Measurements from ENCODE around the gene DNAJC10.
"Not testable (repeated sequence)": the region's sequence is repeated elsewhere in the genome, so short reads cannot be mapped to it uniquely, and the experiment has no call there.

The DNAJC10 gene, protein sequence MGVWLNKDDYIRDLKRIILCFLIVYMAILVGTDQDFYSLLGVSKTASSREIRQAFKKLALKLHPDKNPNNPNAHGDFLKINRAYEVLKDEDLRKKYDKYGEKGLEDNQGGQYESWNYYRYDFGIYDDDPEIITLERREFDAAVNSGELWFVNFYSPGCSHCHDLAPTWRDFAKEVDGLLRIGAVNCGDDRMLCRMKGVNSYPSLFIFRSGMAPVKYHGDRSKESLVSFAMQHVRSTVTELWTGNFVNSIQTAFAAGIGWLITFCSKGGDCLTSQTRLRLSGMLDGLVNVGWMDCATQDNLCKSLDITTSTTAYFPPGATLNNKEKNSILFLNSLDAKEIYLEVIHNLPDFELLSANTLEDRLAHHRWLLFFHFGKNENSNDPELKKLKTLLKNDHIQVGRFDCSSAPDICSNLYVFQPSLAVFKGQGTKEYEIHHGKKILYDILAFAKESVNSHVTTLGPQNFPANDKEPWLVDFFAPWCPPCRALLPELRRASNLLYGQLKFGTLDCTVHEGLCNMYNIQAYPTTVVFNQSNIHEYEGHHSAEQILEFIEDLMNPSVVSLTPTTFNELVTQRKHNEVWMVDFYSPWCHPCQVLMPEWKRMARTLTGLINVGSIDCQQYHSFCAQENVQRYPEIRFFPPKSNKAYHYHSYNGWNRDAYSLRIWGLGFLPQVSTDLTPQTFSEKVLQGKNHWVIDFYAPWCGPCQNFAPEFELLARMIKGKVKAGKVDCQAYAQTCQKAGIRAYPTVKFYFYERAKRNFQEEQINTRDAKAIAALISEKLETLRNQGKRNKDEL

DNA sequence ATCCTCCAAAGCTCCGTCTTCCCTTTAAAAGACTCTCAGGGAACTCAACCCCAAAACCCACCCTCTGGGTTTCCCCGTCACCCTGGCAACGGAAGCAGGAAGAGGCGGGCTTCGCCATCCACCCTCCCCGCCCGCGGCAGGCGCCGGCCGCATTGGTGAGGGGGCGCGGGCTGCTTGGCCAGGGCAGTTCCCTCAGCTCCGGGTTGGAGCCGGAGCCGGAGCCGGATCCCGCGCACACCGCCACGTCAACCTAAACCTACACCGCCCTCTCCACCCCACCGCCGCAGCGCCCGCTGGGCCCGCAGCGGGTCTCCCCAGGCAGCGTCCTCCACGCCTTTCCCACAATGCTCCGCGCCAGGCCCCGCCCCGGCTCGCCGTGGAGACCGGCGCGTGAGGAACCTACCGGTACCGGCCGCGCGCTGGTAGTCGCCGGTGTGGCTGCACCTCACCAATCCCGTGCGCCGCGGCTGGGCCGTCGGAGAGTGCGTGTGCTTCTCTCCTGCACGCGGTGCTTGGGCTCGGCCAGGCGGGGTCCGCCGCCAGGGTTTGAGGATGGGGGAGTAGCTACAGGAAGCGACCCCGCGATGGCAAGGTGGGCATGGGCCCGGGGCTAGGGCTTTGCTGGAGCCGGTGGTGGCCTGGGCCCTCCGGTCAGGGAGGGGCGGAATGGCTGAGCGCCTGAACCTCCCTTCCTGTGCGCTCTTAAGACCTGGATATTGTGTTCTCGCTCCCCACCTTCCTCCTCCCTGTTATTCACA lies at the start of gene DNAJC10:
Gene DNAJC10 (plus strand): TSS at position 366 of the 758 bp plus-strand sequence. CDS start 1,830 bp downstream, outside the sequence.
- DNase-seq, result peak; percentile 52 to 96 (median 89)

DNA sequence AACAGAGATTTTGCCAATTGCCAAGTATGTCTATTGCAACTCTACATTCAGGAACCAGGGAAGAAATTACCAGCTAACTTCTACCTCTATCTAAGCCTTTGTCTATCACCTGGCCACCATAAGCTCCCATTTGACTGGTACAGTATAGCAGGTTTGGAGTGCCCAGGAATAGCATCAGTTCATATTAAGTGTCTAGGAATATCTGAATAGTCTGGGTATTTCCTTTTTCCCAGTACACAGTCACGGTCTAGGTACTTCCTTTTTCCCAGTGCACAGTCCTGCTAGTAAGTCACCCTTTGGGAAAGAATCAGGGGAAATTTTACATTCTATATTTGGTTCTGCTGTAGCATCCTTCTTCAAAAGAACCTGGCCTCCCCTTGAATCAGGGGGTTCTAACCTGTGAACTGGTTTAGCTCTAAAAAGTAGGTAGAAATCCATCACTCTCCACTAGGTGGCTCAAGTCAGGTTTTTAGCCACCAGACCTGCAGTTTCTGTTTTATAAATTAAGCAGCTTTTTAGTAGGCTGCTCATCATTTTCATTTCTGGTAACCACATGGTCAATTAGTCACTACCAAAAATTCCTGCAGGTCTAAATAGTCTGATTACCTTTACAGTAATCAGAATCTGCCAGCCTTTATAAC lies 49.3 kb upstream of the DNAJC10 start:
- no peak for DNase-seq

DNA sequence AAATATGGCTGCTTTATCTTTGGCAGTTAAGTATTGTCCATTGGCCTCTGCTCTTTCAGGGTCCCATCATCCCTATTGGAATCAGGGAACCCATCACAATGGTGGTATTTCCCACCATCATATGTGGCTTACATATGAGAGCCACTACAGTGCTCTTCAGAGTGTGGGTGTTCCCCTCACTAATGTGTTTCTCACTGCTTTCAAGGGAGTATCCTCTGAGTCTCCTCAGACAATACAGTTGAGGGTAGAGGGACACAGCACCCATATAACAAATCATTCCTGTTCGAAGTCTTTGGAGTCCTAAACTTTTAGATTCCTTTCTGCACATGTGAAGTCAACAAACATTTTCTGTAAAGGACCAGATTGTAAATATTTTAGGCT lies 48.8 kb upstream of the DNAJC10 start:
- no peak for DNase-seq

DNA sequence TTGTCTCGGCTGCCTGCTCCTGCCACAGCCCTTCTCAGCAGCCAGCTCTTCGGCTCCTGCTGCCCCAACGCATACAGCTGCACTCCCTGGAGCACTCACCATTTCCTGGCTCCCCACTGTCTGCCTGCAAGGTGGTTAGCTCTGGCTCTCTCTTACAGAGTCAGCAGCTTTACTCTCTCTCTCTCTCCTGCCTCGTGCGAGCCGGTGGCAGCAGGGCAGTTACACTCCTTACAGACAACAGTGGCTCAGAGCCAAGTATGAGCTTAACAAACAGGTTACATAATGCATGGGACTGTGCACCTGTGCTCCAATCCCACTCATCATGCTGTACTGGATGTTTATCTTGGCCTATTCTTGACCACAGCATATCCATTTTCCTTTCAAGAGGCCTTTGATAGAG lies 47.4 kb upstream of the DNAJC10 start:
- no peak for DNase-seq

DNA sequence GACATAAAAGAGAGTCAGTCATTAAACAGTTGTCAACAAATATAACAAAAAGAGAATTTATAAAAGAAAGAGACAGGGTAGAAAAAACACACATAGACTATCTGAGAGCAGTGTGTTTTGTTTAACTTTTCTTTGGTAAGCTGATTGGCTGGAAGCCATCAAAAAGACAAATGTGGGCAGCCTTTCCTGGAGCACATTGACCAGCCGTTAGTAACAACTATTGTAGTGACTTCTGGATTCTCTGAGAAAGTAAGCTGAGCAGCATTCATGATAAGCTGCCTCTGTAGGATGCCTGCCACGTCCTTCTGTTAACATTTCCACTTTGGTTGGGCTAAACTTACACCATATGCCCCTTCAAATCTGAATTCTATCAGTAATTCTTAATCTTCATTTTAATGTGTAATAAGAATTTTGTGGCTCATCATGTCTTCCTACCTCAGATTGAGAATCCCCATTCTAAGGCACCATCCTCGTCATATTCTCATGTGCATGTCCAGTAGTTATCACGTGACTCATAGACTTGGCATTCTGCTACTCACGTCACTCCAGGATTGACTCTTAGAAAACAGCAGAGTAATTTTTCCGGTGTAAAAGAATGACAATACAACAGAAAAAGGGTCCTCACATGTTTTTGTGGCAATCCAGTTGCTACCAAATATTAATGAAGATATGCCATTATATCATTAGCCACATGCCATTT lies 43.4 kb upstream of the DNAJC10 start:
- DNase-seq, result no peak

DNA sequence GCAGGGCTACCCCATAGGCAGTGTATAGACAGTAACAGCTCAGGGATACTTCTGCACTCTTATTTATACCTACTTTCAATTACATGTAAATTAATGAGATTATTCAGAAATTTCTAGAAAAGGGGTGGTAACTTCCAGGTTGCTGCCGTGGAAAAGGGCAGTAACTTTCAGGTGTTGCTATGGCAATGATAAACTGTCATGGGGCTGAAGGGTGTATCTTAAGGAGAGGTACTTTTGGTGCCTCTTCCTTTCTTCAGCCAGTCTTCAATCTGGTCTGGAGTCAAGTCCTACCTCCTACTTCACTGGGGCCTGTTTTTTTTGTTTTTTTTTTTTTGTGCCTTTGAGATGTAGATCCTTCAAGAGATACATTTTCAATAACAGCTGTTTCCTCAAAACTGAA lies 35.2 kb upstream of the DNAJC10 start:
- no peak for DNase-seq

DNA sequence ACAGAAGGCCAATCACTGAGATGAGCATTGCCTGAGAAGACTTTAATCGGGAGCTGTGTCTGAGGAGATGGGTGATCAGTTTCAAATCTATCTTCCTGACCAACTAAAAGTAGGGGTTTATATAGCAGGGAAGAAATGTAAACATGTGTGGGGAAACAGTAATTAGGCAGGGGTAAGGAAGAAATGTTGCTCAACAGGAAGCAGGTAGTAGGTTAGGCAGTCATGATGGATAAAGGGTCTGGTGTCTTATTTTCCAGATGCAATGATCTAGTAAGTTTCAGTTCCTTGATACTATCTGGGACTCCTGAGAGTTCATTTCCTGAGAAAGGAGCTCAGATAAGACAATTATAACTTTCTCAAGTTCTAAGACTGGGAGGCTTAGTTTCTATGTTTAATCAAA lies 33.8 kb upstream of the DNAJC10 start:
- no peak for DNase-seq

DNA sequence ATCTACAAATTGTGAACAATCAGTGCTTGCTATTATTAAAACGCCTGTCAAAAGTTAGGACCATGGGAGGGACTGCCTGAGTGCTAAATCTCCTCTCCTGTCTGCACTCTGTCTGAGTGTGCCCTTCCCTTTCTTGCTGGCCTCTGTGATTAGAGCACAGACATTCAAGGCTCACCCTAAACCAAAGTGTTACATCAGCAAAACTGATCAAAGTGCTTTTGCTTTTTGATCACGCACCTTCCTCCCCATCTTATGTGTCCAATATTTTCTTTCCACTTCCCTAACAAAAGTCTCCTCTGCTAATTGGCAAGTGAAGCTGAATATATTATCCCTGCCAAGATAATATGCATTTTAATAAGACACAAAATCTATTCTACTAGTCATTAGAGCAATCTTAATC lies 30.5 kb upstream of the DNAJC10 start:
- no peak for DNase-seq

DNA sequence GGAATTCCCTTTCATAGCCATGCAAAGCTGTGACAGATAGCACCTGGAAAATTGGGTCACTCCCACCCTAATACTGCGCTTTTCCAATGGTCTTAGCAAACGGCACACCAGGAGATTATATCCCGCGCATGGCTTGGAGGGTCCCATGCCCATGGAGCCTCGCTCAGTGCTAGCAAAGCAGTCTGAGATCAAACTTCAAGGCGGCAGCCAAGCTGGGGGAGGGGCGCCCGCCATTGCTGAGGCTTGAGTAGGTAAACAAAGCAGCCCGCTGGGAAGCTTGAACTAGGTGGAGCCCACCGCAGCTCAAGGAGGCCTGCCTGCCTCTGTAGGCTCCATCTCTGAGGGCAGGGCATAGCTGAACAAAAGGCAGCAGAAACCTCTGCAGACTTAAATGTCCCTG lies 29.3 kb upstream of the DNAJC10 start:
- DNase-seq, result not testable (repeated sequence)

DNA sequence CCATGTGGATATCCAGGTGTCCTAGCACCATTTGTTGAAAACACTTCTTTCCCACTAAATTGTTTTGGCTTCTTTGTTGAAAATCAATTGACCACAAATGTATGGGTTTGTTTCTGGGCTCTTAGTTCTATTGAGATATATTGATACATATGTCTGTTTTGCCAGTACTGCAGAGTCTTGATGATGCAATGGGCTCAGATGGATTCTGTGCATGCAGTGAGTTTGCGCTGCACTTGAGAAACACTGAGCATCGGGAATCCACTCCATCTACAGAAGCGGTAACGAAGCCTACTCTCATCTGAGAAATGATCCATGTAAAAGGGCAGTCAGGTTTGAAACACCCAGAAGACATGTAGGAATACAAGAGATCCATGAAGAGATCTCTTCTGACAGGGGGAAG lies 21.9 kb upstream of the DNAJC10 start:
- no peak for DNase-seq

DNA sequence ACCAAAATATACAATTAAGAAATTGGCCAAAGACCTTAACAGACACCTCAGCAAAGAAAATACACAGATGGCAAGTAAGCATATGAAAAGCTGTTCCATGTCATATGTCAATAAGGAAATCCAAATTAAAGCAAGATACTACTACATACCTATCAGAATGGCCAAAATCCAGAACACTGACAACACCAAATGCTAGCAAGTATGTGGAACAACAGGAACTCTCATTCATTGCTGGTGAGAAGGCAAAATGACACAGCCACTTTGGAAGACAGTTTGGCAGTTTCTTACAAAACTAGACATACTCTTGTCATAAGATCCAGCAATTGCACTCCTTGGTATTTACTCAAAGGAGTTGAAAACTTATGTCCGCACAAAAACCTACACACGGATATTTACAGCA lies 20.3 kb upstream of the DNAJC10 start:
- DNase-seq, result no peak

DNA sequence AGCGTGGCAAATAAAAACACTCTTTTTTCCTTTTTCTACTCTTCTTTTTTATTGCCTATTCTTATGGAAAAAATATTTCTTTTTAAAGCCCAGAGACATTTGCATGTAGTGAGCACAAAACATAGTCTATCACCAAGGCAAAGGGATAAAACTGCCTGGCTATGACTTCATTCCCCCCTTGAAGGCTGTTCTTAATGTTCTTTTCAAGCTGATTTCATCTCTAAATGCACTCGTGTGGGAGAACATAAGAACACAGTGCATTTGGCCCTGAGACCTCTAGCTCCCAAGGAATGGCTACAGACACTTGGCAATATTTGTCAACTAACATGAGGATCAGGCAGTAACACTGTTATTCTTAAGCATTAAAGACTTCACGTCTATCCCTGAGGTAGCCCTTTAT lies 17.4 kb upstream of the DNAJC10 start:
- no peak for DNase-seq

DNA sequence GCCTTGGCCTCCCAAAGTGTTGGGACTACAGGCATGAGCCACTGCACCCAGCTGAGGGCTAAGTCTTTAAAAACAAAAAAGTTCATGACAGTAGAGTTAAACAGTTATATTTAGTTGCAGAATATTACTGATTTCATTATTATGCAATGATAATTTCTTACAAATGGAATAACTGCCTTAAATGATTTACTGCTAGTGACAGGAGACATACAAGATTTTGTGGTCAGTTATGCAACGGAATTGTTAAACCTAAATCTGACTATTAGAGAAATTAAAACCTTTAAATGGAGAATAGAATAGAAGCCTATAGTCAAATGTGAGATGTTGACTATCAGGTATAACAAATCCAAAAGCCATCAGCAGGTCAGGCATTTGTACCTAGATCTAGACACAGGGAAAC lies 10.3 kb upstream of the DNAJC10 start:
- DNase-seq, result no peak

DNA sequence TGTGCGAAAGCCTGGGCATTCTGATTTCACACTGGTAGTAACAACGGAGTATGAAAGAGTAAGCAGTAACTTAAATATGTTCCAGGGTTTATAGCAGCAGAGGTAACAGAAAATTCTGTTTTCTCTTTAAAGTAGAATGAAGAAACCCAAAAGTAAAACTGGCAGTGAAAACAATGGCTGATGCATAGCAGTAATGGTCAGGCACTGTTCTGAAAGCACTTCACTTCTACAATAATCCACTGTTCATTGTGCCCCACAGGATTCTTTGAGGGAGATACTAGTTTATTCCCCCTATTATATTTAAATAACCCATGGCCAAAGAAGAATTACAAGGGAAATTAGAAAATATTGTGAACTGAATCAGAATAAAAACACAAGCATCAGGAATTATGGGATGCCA lies 9.3 kb upstream of the DNAJC10 start:
- no peak for DNase-seq

DNA sequence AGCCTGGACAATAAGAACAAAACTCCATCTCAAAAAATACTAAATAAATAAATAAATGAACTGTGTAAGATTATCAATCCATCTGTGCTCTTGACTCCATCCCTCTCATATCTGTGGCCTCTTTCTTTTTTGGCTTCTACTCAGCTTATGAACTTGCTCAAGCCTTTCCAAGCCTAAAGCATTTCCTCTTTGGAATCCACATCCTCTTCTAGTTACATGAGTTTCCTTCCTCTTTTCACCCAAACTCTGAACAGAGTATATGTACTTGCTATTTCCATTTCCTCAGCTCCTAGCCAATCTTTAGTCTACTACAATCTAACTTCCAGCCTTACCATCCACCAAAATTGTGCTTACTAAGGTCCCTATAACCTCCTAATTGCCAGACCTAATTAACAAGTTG lies 2.5 kb upstream of the DNAJC10 start:
- no peak for DNase-seq

DNA sequence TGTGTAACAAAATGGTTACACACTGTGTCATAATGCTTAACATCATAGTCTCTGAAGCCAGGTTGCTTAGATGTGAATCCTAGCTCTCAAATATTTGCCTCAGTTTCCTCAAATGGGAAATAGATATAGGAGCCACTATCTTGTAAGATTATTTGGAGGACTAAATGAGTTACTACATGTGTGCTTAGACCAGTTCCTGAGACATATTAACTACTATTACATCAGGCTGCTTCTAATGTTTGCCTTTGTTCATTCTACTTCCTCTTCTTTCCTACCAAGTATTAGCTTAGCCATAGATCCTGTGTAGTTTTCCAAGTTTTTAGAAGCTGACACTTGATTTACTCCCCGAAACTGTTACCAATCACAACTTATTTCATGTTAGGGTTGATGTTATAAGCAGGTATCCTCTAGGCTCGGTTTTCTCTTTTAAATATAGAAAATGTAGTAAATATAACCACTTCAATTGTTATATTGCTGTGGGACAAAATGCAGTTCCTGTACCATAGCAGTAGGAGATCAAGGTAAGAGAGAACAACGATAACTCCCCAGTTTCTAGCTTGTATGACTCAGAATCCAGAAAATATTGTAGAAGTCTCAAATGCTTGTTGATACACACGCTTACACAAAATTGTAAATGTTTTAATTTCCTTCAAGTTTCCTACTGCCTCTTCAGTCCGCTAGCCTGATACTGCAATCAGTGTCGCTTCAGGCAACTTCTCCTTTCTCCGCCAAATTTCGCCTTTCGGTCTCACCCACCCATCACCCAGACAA lies 751 bp upstream of the DNAJC10 start:
- DNase-seq, result no peak

DNA sequence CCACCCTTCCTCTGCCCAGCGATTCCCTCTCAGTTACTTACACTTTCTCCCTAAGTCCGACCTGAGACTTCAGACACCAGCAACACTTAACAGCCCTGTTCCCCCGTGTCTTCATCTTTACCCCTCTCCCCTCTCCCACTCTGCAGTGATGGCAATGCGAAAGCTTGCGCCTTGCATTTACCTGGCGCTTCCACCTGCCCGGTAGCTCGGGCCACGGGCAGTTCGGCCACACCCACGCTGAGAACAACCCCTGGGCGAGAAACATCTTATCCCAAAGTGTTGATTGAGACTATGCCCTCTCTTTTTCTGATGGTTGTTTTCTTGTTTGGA lies 558 bp downstream of the DNAJC10 start:
- DNase-seq, result peak in 9 of 56 donors; percentile 3 to 44 (median 30)

DNA sequence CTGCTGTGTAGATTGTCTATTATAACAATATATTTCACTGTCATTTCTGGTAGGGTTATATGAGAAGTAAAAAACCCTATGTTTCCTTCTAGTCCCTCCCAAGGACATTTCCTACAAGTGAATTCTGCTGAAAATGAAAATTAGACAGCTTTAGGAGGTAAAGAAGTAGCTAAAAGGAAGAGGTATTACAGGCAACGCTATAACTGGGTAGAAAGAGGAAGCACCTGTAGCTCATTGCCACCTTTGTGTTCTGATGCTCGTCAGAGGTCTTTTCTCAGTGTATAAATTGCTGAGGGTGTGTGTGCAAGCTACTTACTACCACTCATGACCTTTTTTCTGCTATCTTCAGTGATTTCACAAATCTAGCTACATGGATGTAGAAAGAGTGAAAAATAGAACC lies 1.4 kb downstream of the DNAJC10 start:
- peak in 1 of 56 donors; percentile 3 for DNase-seq

DNA sequence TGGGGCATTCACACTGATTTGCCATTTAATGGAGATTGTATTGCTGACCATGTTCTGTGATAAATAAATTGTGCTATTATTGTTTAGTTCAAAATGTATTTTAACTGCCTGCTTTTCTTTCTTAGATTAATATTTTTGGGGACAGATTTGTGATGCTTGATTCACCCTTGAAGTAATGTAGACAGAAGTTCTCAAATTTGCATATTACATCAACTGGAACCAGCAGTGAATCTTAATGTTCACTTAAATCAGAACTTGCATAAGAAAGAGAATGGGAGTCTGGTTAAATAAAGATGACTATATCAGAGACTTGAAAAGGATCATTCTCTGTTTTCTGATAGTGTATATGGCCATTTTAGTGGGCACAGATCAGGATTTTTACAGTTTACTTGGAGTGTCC lies 1.8 kb downstream of the DNAJC10 start:
- no peak for DNase-seq

DNA sequence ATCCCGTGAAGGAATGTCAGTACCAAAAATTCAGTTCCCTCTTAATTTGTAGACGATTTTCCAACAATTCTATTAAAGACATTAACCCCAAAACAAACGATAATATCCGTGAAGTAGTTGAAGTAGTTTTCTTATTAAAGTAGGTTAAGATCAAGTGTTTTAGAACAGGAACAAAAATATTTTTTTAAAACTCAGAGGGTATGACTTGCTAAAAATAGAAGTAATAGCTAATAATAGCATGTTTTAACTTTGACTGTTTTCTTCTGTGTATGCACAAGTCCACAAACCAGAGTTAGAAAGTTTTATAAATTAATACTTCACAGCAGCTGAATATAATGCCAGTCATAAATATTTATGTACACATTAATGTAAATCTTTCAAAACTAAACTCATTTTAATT lies 2.4 kb downstream of the DNAJC10 start:
- DNase-seq, result no peak

Data from nucleus accumbens (tissue), 56 donors.